Neutrophil (primary cell): ENCODE results near the gene MAGEC2.

Source experiments
- H3K27ac ChIP-seq: fragments of 200-600 bp; sonication (generic); 2 replicates; pipeline ENCODE4 v1.5.1; 2016; ENCODE audit warnings: mild to moderate bottlenecking, moderate library complexity
- H3K27me3 ChIP-seq: fragments of 200-600 bp; sonication (generic); 2 replicates; pipeline ENCODE4 v1.6.0; 2016; ENCODE audit warnings: mild to moderate bottlenecking
- H3K36me3 ChIP-seq: fragments of 200-600 bp; sonication (generic); 2 replicates; pipeline ENCODE4 v1.5.1; 2017
- H3K4me1 ChIP-seq, 2 experiments: fragments of 200-600 bp in 1 of 2; sonication (generic) in 1 of 2; 1 replicate in 1 of 2; 2 replicates in 1 of 2; pipeline versions ENCODE4 v1.5.1 to v1.6.1; 2013 to 2016; ENCODE audit warnings: low read depth in 1 of 2, low read length in 1 of 2, mild to moderate bottlenecking in 1 of 2, moderate library complexity in 1 of 2; ENCODE audit not compliant: control insufficient read depth in 1 of 2, insufficient read depth in 1 of 2
- H3K4me3 ChIP-seq, 2 experiments: fragments of 200-600 bp in 1 of 2; sonication (generic) in 1 of 2; 1 replicate in 1 of 2; 2 replicates in 1 of 2; pipeline ENCODE4 v1.5.1; 2013 to 2016; ENCODE audit warnings: low read depth in 1 of 2, low read length in 1 of 2, mild to moderate bottlenecking in 1 of 2, moderate library complexity in 1 of 2
- H3K9me3 ChIP-seq: fragments of 200-600 bp; sonication (generic); 2 replicates; pipeline ENCODE4 v1.5.1; 2016
- CTCF ChIP-seq: fragments of 200-600 bp; sonication (generic); IDR thresholded peaks from 2 replicates; pipeline ENCODE4 v1.5.1; 2016; ENCODE audit warnings: antibody characterized with exemption

Gene MAGEC2

GRCh38 chrX:142244568-142244967 is 39.5 kb upstream of the MAGEC2 start:
- TF ChIP-seq CTCF, result no peak
- Histone ChIP-seq H3K4me1 (no peaks in the 10 kb centered on the region), H3K9me3 (no peaks in the 10 kb centered on the region), H3K36me3 (no peaks in the 10 kb centered on the region), H3K27ac (no peak overlapping the region), H3K27me3 (no peaks in the 10 kb centered on the region), H3K4me3 (no peak overlapping the region)

GRCh38 chrX:142238536-142238935 is 33.4 kb upstream of the MAGEC2 start:
- TF ChIP-seq CTCF, result no peak
- Histone ChIP-seq H3K4me1 (no peaks in the 10 kb centered on the region), H3K27ac (no peak overlapping the region), H3K9me3 (no peaks in the 10 kb centered on the region), H3K27me3 (no peaks in the 10 kb centered on the region), H3K4me3 (no peak overlapping the region), H3K36me3 (no peaks in the 10 kb centered on the region)

GRCh38 chrX:142233400-142233799 is 28.3 kb upstream of the MAGEC2 start:
- no peaks in the 10 kb centered on the region for H3K27me3 ChIP-seq
- TF ChIP-seq CTCF, result no peak
- H3K4me3 ChIP-seq, result no peak overlapping the region
- no peak overlapping the region for H3K27ac ChIP-seq
- no peaks in the 10 kb centered on the region for H3K36me3 ChIP-seq
- no peaks in the 10 kb centered on the region for H3K9me3 ChIP-seq
- H3K4me1 ChIP-seq, result no peaks in the 10 kb centered on the region

- Histone ChIP-seq H3K9me3 (no peaks in the 10 kb centered on the region), H3K27me3 (no peaks in the 10 kb centered on the region), H3K4me3 (no peak overlapping the region), H3K4me1 (no peaks in the 10 kb centered on the region), H3K36me3 (no peaks in the 10 kb centered on the region), H3K27ac (no peak overlapping the region)
- TF ChIP-seq CTCF, result no peak
These were observed 9.0 kb upstream of the MAGEC2 start for GRCh38 chrX:142214081-142214480.

- Histone ChIP-seq H3K9me3 (no peaks in the 10 kb centered on the region), H3K27me3 (no peaks in the 10 kb centered on the region), H3K36me3 (no peaks in the 10 kb centered on the region), H3K27ac (no peak overlapping the region), H3K4me1 (no peaks in the 10 kb centered on the region), H3K4me3 (no peak overlapping the region)
- no peak for TF ChIP-seq CTCF
These were observed 4.0 kb downstream of the MAGEC2 start for GRCh38 chrX:142201113-142201512.

GRCh38 chrX:142186103-142186502 is 19.0 kb downstream of the MAGEC2 start:
- TF ChIP-seq CTCF, result no peak
- Histone ChIP-seq H3K9me3 (no peaks in the 10 kb centered on the region), H3K36me3 (no peaks in the 10 kb centered on the region), H3K27me3 (no peaks in the 10 kb centered on the region), H3K4me3 (no peak overlapping the region), H3K4me1 (no peaks in the 10 kb centered on the region), H3K27ac (no peak overlapping the region)
